ENCODE results near the gene STRIP1.

STRIP1 gene

GRCh38 chr1:110053552-110054428 is 19.4 kb downstream of the STRIP1 start:
- FAIRE-seq, result no peak

DNA sequence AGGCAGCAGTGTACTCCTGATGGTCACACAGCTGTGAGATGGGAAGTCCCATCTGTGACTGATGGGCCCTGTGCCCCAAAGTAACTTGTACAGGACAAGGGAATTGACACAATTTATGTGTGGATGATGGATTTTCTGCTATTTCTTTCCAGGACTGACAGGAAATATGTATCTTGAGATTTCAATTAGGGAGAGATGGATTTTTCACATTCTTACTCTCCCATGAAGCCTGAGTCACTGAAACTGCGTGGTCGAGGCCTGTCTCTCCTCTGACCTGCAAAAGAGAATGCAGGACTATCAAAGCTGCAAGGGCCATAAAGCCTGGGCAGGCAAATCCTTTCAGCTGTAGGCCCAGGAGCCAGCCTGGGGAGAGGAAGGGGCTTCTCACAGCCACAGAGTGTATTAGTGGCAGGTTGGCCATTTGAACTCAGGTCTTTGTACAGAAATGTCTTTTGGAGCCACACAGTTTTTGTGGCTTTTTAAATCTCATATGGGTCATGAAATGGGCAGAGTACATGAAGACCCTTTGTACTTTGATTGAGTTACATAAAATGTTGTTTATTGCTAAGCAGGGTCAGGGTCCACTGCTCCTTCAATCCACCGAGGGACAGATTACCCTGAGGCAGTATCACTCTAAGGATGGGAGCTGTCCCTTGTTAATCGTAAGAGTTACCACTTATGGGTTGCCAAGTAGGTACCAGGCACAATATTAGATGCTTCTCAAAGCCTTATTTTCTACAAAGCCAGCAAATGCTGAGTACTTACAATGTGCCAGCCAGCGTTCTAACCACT is 21.3 kb downstream of the STRIP1 start:
- no peak for FAIRE-seq

DNA sequence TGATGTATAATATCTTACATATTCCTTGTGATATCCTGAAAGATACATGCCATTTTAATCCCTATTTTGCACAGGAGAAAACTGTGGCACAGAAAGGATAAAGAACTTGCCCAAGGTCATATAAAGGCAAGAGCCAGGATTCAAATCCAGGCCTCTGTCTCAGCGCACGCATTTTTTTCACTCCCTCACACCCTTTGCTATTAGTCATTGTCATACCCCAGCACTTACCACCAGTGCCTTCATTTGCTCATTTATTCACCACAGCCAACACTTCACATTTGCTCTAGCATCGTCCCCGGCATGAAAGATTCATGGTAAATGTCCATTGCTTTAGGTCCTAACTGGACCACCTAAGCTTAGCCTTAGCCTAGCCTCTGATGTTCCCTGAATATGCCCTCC is 21.9 kb downstream of the STRIP1 start:
- FAIRE-seq, result no peak

- no peak for FAIRE-seq
These were observed 22.4 kb downstream of the STRIP1 start for GRCh38 chr1:110056776-110057175.

DNA sequence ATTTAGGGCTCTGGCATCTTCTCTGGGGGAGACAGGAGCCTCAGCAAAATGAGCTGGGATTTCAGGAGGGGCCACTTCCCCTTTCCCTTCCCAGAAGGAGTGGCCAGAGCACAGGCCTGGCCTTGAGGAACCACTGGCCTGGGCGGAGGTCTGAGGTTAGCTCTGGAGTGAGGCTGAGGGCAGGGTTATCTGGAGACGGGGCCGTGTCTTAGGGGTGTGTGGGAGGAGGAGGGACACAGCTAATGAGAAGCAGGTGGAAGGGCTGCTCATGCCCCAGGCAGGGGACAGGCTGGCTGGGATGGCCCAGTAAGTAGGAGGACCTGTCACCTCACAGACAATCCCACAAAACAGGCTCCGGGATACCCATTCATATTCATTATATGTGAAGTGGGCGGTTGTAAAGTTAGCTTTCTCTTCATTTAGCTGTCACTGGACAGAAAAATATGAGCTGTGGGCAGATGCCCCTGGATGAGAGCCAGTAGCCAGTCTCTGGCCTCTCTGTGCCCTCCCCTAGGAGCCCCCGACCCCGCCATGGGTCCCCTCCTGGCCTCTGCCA is 23.6 kb downstream of the STRIP1 start:
- FAIRE-seq, result no peak

DNA sequence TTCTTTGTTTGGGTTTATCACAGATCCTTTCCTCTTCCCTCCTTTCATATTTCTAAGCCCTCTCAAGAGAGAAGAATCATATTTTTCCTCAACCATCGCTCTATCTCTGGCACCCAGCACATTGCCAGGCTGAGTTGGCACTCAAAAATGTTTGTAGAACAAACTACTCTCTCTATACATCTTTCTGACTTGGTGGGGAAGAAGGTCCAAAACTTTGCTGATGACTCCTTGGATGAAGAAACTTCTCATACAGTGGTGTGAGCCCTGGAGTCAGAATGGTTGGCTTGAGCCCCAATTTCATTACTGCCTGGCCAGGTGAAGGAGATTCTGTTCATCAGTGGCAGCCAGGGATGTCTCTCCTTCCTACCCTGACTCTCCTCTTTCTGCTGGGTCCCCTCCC is 24.2 kb downstream of the STRIP1 start:
- FAIRE-seq, result no peak

DNA sequence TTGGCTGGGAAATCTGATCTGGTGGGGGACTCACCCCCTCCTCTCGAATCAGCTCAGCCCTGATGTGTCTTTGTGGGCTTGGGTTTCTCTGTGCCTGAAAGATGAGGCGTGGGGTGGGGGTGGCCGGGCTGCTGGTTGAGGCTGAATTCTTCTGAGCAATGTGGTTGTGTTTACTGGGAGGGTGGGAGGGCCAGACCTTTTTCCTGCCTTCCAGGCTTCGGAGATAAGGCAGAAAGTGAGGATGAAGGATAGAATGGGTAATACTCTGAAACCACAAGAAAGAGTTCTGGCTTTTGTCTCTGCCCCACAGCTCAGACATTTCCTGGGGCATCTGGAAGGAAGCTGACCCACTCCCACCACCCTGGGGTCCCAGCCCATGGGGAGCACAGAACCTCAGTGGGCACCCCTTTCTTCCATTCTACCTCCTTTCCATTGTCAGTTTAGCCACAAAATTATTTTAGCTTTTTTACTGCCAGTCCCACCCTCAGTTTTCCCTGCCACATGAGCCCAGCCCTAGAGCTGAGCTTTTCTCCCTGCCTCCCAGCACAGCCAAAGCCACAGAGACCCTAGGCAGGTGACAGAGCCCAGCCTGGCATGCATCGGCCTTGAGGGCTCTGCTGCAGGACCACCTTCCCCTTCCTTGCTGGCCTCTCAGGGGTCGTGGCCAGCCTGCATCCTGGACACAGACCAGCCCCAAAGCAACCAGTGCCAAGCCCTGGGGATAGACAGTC is 24.9 kb downstream of the STRIP1 start:
- no peak for FAIRE-seq

DNA sequence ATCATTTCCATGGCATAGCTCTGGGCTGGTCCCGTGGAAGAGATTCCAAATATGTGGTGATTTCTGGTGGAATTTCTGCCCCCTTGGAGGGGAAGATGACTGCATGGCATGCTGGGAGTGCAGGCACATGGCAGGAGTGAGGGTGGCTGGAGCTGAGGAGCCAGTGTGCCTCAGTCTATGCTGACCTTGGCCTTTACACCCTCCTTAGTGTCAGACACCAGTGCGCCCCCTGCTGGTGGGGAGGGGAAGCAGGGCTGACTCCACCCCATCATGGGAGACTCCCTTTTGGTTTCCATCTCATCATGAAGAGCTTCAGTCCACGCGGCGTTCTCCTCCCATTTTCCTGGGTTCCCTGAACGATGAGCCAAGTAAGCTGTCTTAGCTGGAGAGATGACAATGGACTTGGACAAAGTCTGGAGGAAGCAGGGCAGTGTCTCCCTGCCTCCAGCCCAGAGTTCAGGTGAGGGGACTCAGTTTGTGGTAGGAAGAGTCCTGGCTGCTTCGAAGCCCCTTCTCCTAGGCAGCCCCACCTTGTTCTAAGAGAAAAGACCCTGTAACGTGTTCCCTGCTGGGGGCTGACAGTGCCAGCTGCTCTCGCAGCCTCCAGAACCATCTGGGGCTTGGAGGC is 25.7 kb downstream of the STRIP1 start:
- FAIRE-seq, result no peak

- FAIRE-seq, result no peak
These were observed 26.2 kb downstream of the STRIP1 start for GRCh38 chr1:110060662-110061060.

- no peak for FAIRE-seq
These were observed 26.9 kb downstream of the STRIP1 start for GRCh38 chr1:110061341-110061740.

DNA sequence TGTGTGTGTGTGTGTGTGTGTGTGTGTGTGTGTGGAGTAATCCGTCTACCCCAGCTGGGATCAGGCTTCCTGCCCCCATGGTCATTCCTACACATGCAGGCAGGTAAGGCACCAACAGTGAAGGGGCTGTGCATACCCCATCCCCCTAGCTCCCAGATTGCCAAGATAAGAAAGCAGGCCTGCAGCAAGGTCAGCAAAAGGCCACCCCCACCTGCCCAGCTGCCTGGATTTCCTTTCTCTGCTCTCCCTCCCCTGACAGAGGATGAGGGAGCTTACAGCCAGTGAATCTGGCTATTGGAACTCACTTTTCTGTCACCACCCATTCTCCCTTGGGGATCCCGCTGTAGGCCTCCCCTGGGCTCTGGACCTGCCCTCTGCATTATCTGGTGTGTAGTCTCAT is 28.2 kb downstream of the STRIP1 start:
- FAIRE-seq, result no peak

DNA sequence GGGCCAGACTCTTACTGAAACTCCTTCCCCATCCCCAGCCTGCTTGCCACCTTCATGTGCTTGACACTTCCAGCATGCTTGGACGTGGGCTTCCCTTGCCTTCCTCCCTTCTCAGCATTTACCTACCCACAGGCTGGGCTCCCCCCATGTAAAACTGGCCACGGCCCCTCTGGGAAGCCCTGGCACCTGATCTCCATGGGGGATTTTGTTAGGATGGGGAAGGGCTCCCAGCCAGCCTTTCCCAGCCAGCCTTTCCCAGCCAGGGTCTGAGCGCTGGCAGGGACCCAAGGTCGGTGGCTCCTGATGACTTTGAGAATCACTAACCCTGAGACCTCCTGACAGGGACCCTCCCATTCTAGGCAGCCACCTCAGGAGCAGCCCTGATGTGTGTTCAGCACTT is 29.4 kb downstream of the STRIP1 start:
- no peak for FAIRE-seq

- no peak for FAIRE-seq
These were observed 30.3 kb downstream of the STRIP1 start for GRCh38 chr1:110064576-110065337.

- FAIRE-seq, result no peak
These were observed 31.4 kb downstream of the STRIP1 start for GRCh38 chr1:110065841-110066240.

DNA sequence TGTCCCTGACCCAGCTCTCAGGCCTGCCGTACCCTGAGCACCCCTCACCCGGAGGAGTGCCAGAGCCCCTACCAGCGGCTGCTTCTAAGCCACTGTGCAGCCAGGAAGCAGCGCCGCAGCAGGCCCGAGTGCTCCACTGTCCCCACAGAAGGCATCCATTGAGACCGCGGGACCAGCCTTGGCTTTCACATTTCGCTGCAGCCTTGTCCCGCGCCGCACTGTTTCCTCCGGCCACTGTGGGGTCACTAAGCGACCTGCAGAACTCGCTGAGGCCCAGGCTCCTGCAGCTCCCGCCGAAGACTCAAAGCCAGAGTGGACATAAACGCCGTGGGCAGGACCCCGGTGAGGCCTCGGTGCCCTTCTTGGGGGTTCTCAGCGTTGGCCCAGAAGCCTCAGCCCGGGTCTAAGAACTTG is 33.1 kb downstream of the STRIP1 start:
- no peak for FAIRE-seq

GRCh38 chr1:110067893-110068645 is 33.6 kb downstream of the STRIP1 start:
- no peak for FAIRE-seq

DNA sequence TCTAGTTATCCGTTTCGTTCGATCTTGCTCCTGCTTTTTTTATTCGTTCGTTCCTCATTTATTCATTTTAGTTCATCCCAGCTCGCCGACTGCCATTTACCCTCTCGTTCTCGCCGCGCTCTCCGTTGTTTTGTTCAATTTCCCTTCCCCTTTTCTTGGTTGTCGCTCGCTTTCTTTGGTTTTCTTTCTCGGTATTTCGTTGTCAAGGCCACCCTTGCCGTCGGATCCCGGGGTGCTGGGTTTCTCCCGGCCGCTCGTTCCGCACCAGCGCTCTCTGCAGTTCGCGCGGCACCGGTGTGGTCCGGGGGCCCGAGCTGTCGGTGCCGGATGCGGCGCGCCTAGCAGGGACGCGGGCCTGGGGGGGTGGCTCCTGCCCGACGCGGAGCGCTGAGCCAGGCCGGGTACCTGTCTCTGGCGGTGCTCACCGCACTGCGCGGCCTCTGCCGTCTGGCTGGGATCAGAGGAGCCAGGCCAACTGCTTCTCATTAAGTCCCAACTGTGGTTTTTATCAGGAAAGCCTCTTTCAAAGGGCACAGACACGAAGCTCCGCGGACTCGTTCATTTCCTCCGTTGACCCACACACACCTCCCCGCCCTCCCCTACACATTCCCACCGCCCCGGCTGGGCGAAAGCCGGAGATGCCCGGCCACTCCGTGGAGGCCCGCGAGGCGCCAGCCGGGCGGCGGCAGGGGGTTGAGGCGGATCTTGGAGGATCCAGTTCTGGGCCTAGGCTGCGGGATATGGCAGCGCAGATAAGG is 34.4 kb downstream of the STRIP1 start:
- no peak for FAIRE-seq

DNA sequence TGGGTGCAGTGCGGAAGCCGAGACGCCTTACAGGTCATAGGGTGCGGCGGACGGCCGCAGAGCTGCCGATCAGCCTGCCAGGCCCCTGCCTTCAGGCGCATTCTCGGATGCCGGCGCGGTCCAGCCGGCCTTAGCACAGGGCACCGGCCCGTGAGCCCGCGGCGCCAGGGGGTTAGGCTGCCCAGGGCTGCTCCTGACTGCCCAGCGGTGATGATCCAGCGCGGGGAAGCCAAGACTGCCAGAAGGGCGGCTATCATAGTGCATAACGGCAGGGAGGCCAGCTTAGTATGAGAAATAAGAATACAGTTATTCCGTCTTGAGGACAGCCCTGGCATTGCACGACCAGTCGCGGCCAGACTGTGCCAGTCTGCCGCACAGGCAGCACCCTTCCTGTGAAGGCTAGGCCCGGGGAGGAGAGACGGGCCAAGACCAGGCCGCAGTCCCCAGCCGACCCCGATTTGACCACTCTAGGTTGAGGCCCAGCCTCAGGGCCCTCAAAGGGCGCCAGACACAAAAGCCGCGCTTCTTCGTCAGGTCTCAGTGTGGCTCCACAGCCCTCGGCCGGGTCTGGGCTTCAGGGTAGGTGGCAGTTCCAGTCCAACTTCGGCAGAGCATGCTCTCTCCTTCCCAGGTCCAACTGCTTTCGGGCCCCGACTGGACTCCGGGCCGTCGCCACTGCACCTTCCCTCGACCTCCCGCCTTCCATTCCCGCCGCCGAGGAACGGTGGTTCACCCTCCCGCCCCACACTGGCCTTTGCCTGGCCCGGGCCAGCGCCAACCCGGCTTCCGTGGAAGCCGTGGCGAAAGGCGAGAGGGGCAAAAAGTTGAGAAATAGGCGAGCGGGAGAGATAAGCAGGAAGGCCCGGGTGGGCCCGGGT is 35.2 kb downstream of the STRIP1 start:
- FAIRE-seq, result no peak

- FAIRE-seq, result no peak
These were observed 35.9 kb downstream of the STRIP1 start for GRCh38 chr1:110070282-110070669.

All from G401.6 (cell line).